ENCODE data around the gene RBFOX1. TPM values are rescaled to one million over a fixed set of nuclear protein-coding genes. Genes with fewer than 3 reads are reported as not detected.

The RBFOX1 gene
- total RNA-seq, 4 donors from 2014 or later = 0.16 TPM; not detected in 3

DNA sequence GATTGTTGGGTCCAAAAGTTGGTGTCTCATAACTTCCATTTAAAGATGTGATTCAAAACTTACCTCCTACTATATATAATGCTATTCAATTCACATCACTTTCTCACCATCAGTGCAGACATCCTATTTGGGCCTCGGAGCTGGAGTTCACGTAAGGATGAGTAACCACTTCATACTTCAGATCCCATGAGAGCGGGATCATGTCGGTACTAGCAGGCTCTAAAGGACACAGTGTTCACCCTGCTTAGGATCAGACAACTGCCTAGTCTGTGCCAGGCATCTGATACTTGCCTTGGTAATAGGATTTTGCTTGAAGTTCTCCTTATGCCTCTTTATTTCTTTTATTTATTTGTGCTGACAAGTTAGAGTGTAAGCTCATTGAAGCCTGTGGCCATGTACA is 39.5 kb downstream of the RBFOX1 start:
- no peak for TF ChIP-seq CTCF (IDR thresholded peaks at IDR 0.05; ENCODE audit: low read depth)

GRCh38 chr16:7373776-7374175 is 41.1 kb downstream of the RBFOX1 start:
- TF ChIP-seq CTCF (IDR thresholded peaks at IDR 0.05; ENCODE audit: low read depth) = no peak

GRCh38 chr16:7374614-7375174 is 42.0 kb downstream of the RBFOX1 start:
- TF ChIP-seq CTCF (IDR thresholded peaks at IDR 0.05; ENCODE audit: low read depth) = no peak

- no peak for TF ChIP-seq CTCF (IDR thresholded peaks at IDR 0.05; ENCODE audit: low read depth)
These were observed 43.6 kb downstream of the RBFOX1 start for GRCh38 chr16:7376227-7376626.

- TF ChIP-seq CTCF (IDR thresholded peaks at IDR 0.05; ENCODE audit: low read depth) = no peak
These were observed 44.6 kb downstream of the RBFOX1 start for GRCh38 chr16:7377231-7377630.

- TF ChIP-seq CTCF (IDR thresholded peaks at IDR 0.05; ENCODE audit: low read depth) = no peak
These were observed 45.5 kb downstream of the RBFOX1 start for GRCh38 chr16:7378024-7378695.

GRCh38 chr16:7380441-7380840 is 47.8 kb downstream of the RBFOX1 start:
- TF ChIP-seq CTCF (IDR thresholded peaks at IDR 0.05; ENCODE audit: low read depth) = no peak

Data from subcutaneous adipose tissue (tissue), 4 donors.